Caki2 (cell line): Measurements from ENCODE around the gene YRDC. TPM values are rescaled to one million over a fixed set of nuclear protein-coding genes. Genes with fewer than 3 reads are reported as not detected.

ENCODE experiments used
- DNase-seq: peaks from one replicate; pipeline ENCODE4 v3.0.0-alpha.2; 2015; ENCODE audit warnings: low read depth
- in situ Hi-C: cut with HindIII; loops from 2 replicates; pipeline ENCODE4 v1.10.0; 2016; ENCODE audit warnings: low sequenced_read_pairs, low pct_unique_long_range_greater_than_20kb, mixed read lengths
- total RNA-seq: library from RNA; depleted of rRNA; stranded (reverse); fragments of >200 nt; shearing (Covaris generic); gene quantifications from 2 replicates; pipeline ENCODE4 v1.2.3, GENCODE V29; 2014; ENCODE audit warnings: low replicate concordance; rRNA removed

The YRDC gene, protein sequence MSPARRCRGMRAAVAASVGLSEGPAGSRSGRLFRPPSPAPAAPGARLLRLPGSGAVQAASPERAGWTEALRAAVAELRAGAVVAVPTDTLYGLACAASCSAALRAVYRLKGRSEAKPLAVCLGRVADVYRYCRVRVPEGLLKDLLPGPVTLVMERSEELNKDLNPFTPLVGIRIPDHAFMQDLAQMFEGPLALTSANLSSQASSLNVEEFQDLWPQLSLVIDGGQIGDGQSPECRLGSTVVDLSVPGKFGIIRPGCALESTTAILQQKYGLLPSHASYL
- total RNA-seq: 12.3 and 25.1 TPM in 2 replicates

GRCh38 chr1:37807555-37808368 is at the start of gene YRDC, which contains the start of gene C1orf122:
Gene YRDC (minus strand): TSS chr1:37808208. CDS start chr1:37808180, 28 bp downstream.
Gene C1orf122 (plus strand): TSS chr1:37807790. CDS start chr1:37808405, 615 bp downstream.
- peak; percentile 76 for DNase-seq
- in situ Hi-C loops: no loop called here

- in situ Hi-C loops: no loop called here
- DNase-seq: no peak
Measured at GRCh38 chr1:37854406-37854805, 46.4 kb upstream of the YRDC start.

DNA sequence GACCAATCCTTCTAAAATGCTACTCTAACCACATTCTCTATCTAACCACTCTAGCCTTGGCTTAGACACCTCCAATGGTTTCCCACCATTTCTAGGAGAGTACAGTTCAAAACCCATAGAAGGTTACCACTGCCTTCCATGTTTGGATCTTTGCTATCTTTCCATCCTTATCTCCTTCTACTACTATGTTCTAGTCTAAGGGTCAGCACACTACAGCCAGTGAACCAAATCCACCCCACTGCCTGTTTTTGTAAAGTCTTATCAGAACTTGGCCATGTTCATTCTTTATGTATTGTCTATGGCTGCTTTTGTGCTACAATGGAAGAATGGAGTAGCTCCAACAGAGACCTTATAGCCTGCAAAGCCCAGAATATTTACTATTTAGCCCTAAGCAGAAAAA is 45.1 kb upstream of the YRDC start:
- DNase-seq: no peak
- in situ Hi-C loops: no loop called here

DNA sequence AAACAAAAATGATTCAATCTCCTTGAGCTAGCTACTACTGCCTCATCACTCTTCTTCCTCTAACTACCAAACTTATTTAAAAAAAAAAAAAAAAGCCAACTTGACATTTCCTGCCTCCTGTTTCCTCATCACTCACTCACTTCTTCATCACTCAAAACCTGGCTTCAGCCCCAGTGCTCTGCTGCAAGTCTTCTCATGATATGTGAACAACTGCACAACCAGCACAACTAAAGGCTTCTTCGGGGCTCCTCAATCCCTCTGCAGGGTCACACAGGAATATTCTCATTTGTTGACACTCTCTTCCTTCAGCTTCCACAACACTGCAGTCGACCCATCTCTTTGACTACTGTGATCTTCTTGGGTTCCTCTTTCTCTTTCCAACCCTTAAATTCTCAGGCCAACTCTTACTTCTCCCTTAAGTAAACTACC is 43.8 kb upstream of the YRDC start:
- DNase-seq: no peak
- in situ Hi-C loops: no loop called here

GRCh38 chr1:37851262-37851661 is 43.3 kb upstream of the YRDC start:
- in situ Hi-C loops: no loop called here
- DNase-seq: no peak

DNA sequence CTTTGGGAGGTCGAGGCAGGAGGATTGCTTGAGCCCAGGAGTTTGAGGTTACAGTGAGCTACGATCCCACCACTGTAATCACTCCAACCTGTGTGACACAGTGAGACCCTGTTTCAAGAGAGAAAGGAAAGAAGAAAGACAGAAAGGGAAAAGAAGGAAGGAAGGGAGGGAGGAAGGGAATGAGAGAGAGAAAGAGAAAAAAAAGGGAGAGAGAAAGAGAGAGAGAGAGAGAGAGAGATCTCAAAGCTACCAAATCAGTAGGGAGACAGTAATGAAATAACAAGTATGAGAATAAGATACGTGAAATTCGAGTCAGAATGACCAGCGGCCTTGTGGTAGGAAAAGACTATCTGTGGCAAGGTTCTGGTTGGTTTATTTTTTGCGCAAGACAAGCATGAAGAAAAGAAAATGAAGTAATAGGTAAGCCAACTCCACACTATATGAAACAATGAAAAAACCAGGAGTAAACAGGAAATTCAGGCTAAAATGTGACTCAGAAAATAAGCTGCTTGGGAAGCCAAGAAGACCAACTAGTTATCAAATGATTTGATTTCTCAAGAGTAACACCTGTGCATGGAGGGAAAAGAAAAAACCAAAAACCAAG is 42.4 kb upstream of the YRDC start:
- in situ Hi-C loops: no loop called here
- no peak for DNase-seq

DNA sequence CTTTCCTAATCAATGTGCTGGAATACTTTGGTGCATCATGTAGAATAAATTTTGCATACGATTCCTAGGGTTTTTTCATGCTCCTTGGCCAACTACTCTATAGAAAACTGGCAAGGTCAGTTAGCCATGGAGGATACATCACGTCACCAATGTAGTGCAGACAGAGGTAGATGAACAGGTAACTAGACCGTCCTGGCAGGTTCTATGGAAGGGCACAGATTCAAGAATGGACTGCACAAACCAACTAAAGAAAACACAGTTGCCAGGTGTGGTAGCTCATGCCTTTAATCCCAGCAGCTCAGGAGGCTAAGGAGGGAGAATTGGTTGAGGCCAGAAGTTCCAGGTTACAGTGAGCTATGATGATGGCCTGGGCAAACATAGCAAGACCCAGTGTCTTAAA is 41.5 kb upstream of the YRDC start:
- no peak for DNase-seq
- in situ Hi-C loops: no loop called here

DNA sequence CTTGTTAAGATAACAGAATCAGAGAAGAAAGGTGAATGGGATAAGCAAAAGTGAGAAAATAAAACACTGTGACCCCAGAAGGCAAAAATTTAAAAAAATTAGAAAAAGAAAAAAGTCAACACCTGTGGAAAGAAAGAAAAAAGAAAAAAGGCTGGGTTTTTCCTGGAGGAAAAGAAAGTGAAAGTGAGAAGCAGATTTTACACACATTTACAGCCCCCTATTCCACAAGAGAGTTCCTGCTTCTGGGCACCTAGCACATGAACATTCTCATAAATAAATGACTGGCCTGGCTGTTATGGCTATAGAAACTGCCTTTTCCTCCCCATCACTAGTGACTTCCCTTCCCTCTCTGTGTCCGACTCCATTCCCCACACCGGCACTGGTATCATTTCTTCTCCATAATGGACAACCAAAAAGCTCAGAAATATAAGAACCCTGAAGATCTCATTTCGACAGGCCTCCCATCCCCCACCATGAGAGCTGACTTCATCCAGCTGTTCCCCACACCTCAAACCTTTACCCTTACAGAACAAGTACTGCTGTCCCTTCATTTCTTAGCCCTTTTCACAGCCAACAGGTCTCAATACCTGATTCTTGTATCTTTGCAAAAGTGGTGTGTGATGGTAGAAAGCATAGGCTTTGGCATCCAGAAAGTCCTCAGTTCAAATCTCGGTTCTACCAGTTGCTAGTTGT is 38.8 kb upstream of the YRDC start:
- in situ Hi-C loops: no loop called here

GRCh38 chr1:37845786-37846185 is 37.8 kb upstream of the YRDC start:
- no peak for DNase-seq
- in situ Hi-C loops: no loop called here

More for the DNA sequence above, 38.8 kb upstream of the YRDC start:
- DNase-seq: no peak

DNA sequence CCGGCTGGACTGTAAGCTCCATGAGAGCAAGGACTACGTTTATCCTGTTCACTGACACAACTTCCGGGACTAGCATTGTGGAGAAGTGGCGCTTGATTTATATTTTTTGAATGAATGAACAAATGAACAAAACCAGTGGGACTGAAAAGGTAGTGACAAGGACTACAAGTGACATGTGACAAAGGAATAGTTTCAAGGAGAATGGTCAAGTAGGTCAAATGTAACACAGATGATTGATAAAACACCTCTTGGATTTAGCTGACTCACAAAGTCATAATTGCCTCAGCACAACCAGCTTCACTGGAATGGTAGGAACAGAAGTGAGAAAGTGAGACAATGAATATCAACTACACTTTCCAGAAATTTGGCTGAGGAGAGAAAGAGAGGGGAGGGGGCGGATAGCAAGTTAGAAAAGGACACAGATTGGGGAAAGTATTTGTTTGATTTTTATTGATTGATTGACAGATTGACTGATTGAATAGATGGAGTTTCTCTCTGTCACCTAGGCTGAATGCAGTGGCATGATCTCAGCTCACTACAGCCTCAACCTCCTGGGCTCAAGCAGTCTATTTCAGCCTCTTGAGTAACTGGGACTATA is 37.1 kb upstream of the YRDC start:
- DNase-seq: peak; percentile 16
- in situ Hi-C loops: no loop called here

- in situ Hi-C loops: no loop called here
- no peak for DNase-seq
Measured at GRCh38 chr1:37844536-37844935, 36.5 kb upstream of the YRDC start.

DNA sequence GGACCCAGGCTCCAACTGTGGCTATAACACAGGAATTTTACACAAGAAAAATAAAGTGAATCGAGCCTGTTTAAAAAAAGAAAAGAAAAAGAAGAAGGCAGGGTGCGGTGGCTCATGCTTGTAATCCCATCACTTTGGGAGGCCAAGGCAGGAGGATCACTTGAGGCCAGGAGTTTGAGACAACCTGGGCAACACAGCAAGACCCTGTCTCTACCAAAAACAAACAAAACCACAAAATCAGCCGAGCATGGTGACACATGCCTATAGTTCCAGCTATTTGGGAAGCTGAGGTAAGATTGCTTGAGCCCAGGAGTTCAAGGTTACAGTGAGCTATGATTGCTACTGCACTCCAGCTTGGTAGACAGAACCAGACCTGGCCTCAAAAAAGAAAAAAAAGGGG is 33.6 kb upstream of the YRDC start:
- no peak for DNase-seq
- in situ Hi-C loops: no loop called here

DNA sequence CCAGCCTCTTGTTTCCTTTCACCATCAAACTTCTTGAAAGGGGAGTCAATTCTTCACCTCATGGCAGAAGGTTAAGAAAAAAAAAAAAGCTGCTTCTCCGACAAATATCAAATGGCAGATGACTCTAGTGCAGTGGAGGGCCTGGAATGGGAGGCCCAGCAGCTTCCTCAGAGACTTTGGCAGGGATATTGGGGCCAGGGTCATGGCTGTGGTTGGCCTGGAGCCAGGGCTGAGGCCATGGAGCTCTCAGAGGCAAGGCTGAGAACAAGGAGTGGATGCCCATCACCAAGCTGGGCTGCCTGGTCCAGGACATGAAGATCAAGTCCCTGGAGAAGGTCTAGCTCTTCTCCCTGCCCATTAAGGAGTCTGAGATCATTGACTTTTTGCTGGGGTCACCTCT is 32.7 kb upstream of the YRDC start:
- no peak for DNase-seq

GRCh38 chr1:37839676-37840075 is 31.7 kb upstream of the YRDC start:
- in situ Hi-C loops: no loop called here
- no peak for DNase-seq

More for the DNA sequence above, 32.7 kb upstream of the YRDC start:
- in situ Hi-C loops: no loop called here

DNA sequence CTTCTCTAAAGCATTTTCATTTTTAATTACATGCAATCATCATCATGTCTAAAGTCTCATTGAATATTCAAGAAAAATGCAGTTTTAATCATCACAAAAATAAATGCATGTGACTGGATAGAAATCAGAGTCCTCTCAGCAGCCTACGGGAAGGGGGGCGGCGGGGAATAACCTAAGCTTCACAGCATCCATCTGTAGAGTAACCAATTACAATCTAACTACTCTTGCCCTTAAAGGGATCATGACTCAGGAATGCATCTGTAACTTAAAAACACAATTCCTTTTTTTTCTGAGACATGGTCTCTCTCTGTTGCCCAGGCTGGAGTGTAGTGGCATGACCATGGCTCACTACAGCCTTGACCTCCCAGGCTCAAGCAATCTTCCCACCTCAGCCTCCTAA is 28.8 kb upstream of the YRDC start:
- in situ Hi-C loops: no loop called here
- DNase-seq: no peak

- no peak for DNase-seq
- in situ Hi-C loops: no loop called here
Measured at GRCh38 chr1:37831809-37832208, 23.8 kb upstream of the YRDC start.

GRCh38 chr1:37831109-37831508 is 23.1 kb upstream of the YRDC start:
- in situ Hi-C loops: no loop called here
- DNase-seq: no peak

DNA sequence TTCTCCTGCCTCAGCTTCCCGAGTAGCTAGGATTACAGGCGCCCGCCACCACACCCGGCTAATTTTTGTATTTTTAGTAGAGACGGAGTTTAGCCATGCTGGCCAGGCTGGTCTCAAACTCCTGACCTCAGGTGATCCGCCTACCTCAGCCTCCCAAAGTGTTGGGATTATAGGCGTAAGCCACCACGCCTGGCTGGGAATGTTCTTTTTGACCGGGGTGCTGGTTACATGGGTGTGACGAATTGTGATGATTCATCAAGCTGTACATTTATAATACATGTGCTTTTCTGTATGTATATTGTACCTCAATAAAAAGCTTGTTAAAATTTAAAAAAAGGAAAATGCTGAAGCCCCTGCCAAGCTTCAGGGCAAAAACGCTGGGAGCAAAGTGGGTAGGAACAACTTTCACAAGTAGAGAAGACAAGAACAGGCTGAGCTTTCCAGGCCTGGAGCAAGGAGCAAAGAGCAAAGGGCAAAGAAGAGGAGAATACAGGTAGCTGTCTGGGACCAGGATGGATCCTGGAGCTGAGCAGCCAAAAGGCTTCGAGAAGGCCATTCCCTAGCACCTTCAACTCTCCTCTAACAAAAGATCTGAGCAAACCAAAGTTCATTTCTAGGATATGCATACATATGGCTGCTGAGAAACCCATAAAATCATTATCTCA is 20.5 kb upstream of the YRDC start:
- no peak for DNase-seq
- in situ Hi-C loops: no loop called here
